Kidney (tissue), 14 donors: ENCODE measurements around the gene PDE10A. TPM values are rescaled to one million over a fixed set of nuclear protein-coding genes. Genes with fewer than 3 reads are reported as not detected.
"Not testable (repeated sequence)": the region's sequence is repeated elsewhere in the genome, so short reads cannot be mapped to it uniquely, and the experiment has no call there.

ENCODE experiments used
- DNase-seq, 5 donors: peaks; one replicate each; pipeline ENCODE4 v3.0.0-alpha.2; 2013 to 2020
- FAIRE-seq: peaks from 2 replicates; lab custom pipeline; 2012; peaks lifted over from hg19 to GRCh38; lab: Jason Lieb, UNC
- H3K27ac ChIP-seq, 2 donors: one replicate each; pipeline ENCODE4 v1.7.0; 2013; ENCODE audit warnings: low read depth in 2 of 2, low read length in 2 of 2, inconsistent platforms in 1 of 2
- H3K27me3 ChIP-seq: one replicate; pipeline ENCODE4 v1.7.1; 2013; ENCODE audit warnings: low read length, inconsistent platforms; ENCODE audit not compliant: control insufficient read depth, insufficient read depth
- H3K36me3 ChIP-seq, 3 donors: one replicate each; pipeline versions ENCODE4 v1.7.0 to v1.7.1; 2013; ENCODE audit warnings: low read length in 3 of 3, control low read depth in 1 of 3, inconsistent platforms in 1 of 3; ENCODE audit not compliant: insufficient read depth in 3 of 3, control insufficient read depth in 2 of 3
- H3K4me1 ChIP-seq, 3 donors: one replicate each; pipeline versions ENCODE4 v1.7.0 to v1.7.1; 2013; ENCODE audit warnings: low read length in 3 of 3, inconsistent platforms in 1 of 3, low read depth in 1 of 3; ENCODE audit not compliant: control insufficient read depth in 2 of 3, insufficient read depth in 2 of 3
- H3K4me3 ChIP-seq, 3 donors: one replicate each; pipeline versions ENCODE4 v1.7.0 to v1.8.1; 2013; ENCODE audit warnings: low read length in 3 of 3, control low read depth in 1 of 3, inconsistent platforms in 1 of 3
- H3K9ac ChIP-seq, 3 donors: one replicate each; pipeline versions ENCODE4 v1.7.0 to v1.7.1; 2013; ENCODE audit warnings: low read length in 3 of 3, control low read depth in 1 of 3, inconsistent platforms in 1 of 3
- H3K9me3 ChIP-seq, 3 donors: one replicate each; pipeline versions ENCODE4 v1.7.0 to v1.7.1; 2013; ENCODE audit warnings: low read length in 3 of 3, control low read depth in 1 of 3, inconsistent platforms in 1 of 3; ENCODE audit not compliant: control insufficient read depth in 2 of 3, insufficient read depth in 1 of 3
- intact Hi-C: fragments of 100-400 bp; cut with DNase I; formaldehyde crosslinking; loops from one replicate; pipeline ENCODE4 v1.11.1; 2022
- polyA plus RNA-seq: library from polyadenylated mRNA; stranded (reverse); fragments of 350-450 nt; fragmentation: Illumina TruSeq; extraction: RNeasy Lipid Tissue Mini Kit (QIAGEN cat#74804); gene quantifications from one replicate; pipeline ENCODE4 v1.2.3, GENCODE V29; 2014; ENCODE audit warnings: low read depth, low replicate concordance; ENCODE audit not compliant: insufficient read depth
- total RNA-seq: library from RNA; stranded (reverse); fragmentation: NEBNext Ultra II Directional; extraction: Animal tissue kit (Norgen Biotek cat#: 25700); gene quantifications from one replicate; pipeline ENCODE4 v1.2.1, GENCODE V29; 2021
- TF ChIP-seq, protein P1 (sequence below): IDR thresholded peaks from 3 replicates; pipeline ENCODE4 v1.5.1; 2012; ENCODE audit warnings: mild to moderate bottlenecking, moderate library complexity, borderline replicate concordance; ENCODE audit not compliant: insufficient read depth; ENCODE audit errors: extremely low read depth
- donor health status: control.
- donor health status: control.
- donor health status: control.
- donor health status: control.
- donor health status: control.
- donor health status: DM: yes; HTN: yes; CAD: no.
- donor health status: Normal renal cell carcinoma (clear cell type).

PDE10A gene
- total and polyA plus RNA-seq, 2 donors from 2014 or later: 4.8 to 23.1 TPM

DNA sequence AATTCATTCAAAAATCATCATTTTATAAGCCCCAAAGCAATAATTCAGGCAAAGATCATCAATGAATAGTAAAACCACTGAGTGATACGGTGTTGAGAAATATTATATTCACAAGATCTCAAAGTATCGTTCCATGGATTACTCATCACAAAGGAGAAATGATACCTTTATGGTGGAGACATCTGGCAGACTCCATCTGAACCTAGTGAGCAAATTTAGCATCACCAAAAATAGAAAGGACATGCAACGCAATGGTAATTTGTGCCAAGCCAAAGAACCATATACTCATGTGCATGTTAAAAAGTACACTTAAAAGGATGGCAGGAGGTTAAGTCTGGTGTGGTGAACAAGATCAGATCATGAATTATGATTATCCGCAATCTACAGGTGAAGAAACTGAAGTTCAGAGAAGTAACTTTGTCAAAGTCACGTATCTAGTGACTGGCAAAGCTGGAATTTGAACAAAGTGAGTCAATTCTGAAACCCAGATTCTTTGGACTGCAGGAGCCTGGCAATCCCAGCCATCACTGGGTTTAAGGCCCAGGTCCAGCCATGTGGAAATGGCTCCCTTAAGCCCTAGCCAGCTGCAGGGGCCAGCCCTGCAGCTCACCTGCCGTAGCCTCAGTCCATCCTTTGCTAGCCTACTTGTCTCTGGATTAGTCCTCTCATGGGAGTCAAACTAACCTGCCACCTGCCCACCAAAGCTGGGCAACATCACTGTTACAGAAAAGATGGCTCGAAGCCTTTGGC is 68.3 kb downstream of the PDE10A start:
- peaks cover 0 to 5% (median 0%) of the 10 kb centered on the region in 3 donors for H3K9me3 ChIP-seq
- FAIRE-seq: no peak
- H3K36me3 ChIP-seq: no peaks in the 10 kb centered on the region
- TF ChIP-seq, protein P1, sequence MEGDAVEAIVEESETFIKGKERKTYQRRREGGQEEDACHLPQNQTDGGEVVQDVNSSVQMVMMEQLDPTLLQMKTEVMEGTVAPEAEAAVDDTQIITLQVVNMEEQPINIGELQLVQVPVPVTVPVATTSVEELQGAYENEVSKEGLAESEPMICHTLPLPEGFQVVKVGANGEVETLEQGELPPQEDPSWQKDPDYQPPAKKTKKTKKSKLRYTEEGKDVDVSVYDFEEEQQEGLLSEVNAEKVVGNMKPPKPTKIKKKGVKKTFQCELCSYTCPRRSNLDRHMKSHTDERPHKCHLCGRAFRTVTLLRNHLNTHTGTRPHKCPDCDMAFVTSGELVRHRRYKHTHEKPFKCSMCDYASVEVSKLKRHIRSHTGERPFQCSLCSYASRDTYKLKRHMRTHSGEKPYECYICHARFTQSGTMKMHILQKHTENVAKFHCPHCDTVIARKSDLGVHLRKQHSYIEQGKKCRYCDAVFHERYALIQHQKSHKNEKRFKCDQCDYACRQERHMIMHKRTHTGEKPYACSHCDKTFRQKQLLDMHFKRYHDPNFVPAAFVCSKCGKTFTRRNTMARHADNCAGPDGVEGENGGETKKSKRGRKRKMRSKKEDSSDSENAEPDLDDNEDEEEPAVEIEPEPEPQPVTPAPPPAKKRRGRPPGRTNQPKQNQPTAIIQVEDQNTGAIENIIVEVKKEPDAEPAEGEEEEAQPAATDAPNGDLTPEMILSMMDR: no peak
- no peak overlapping the region for H3K27ac ChIP-seq
- no peak for DNase-seq
- H3K4me3 ChIP-seq: no peak overlapping the region
- no peaks in the 10 kb centered on the region for H3K4me1 ChIP-seq
- intact Hi-C loops: no loop called here
- H3K27me3 ChIP-seq: no peaks in the 10 kb centered on the region
- no peak overlapping the region for H3K9ac ChIP-seq

DNA sequence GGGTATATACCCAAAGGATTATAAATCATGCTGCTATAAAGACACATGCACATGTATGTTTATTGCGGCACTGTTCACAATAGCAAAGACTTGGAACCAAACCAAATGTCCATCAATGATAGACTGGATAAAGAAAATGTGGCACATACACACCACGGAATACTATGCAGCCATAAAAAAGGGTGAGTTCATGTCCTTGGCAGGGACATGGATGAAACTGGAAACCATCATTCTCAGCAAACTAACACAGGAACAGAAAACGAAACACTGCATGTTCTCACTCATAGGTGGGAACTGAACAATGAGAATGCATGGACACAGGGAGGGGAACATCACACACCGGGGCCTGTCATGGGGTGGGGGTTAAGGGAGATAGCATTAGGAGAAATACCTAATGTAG is 70.1 kb downstream of the PDE10A start:
- FAIRE-seq, H3K27me3 ChIP-seq, H3K4me3 ChIP-seq, H3K9me3 ChIP-seq, DNase-seq, intact Hi-C loops, H3K36me3 ChIP-seq, H3K9ac ChIP-seq, H3K4me1 ChIP-seq, H3K27ac ChIP-seq: not testable (repeated sequence)

DNA sequence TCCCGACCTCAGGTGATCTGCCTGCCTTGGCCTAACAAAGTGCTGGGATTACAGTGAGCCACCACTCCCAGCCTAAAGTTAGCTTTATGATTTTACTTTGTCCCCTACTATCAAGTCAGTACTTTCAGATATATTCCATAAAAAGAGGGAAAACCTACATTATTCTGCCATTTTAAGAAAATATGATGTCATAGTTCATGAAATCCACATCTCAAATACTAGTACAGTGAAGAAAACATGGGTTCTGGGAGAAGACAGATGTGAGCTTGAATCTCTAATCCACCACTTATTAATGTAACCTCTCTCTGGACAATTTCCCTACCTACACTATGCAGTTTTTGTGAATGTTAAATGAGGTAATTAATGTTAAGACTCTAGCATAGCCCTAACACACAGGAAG is 74.5 kb downstream of the PDE10A start:
- no peaks in the 10 kb centered on the region for H3K36me3 ChIP-seq
- no peak for FAIRE-seq

DNA sequence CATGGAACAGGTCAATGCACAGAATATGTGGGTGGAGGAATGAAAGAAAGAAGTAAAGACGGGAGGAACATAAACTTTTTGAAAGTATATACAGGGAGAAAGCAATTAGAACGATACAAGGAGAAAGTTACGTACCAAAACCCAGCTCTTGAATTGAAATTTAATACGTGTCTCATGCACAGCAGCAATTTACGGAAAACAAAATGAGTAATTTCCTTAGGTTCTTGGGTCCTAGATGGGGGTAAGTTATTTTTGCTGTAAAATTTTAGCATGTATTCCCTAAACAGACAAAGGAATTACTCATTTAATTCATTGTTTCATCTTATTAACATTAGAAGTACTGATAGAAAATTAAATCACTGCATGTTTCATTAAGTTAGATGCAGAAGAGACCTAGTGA is 75.8 kb downstream of the PDE10A start:
- no peak for FAIRE-seq
- no peaks in the 10 kb centered on the region for H3K27me3 ChIP-seq
- TF ChIP-seq, protein P1: no peak

More for the DNA sequence above, 74.5 kb downstream of the PDE10A start:
- intact Hi-C loops: no loop called here
- Histone ChIP-seq H3K4me1 (peaks cover 0 to 3% (median 0%) of the 10 kb centered on the region in 3 donors), H3K9ac (no peak overlapping the region), H3K27ac (no peak overlapping the region), H3K4me3 (no peak overlapping the region), H3K9me3 (no peaks in the 10 kb centered on the region), H3K27me3 (no peaks in the 10 kb centered on the region)
- TF ChIP-seq, protein P1: no peak
- no peak for DNase-seq

More for the DNA sequence above, 75.8 kb downstream of the PDE10A start:
- Histone ChIP-seq H3K4me1 (peaks cover 0 to 3% (median 0%) of the 10 kb centered on the region in 3 donors), H3K9ac (no peak overlapping the region), H3K36me3 (no peaks in the 10 kb centered on the region), H3K4me3 (no peak overlapping the region), H3K27ac (no peak overlapping the region), H3K9me3 (no peaks in the 10 kb centered on the region)
- intact Hi-C loops: no loop called here
- no peak for DNase-seq
